ENCODE data around the gene COL4A1.
A peak's percentile ranks its signal among the peaks of the same experiment; 100 is the strongest.

The COL4A1 gene

GRCh38 chr13:110341445-110342244 lies 34.7 kb upstream of the COL4A1 start:
- DNase-seq: peak; percentile 56

- no peak for DNase-seq
Measured at GRCh38 chr13:110340812-110341444, 34.0 kb upstream of the COL4A1 start.

DNA sequence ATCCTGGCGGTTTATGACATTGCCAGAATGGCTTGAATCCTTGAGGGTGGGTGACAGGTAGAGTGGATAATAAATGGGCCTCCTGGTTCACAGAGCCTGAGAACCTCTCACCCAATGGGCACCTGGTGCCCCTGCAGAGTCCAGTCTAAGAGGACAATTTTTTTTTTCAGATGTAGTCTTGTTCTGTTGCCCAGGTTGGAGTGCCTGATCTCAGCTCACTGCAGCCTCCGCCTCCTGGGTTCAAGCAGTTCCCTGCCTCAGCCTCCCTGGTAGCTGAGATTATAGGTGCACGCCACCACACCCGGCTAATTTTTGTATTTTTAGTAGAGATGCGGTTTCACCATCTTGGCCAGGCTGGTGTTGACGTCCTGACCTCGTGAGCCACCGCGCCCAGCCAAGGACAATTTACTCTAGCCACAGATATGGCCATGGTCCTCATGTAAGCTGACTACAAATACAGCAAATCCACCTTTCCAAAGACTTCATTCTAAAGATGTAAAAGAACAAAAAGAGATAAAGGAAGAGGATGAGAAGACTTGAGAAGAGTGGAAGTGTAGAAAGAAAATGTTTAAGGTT lies 33.1 kb upstream of the COL4A1 start:
- no peak for DNase-seq

GRCh38 chr13:110339263-110339662 lies 32.3 kb upstream of the COL4A1 start:
- no peak for DNase-seq

- no peak for DNase-seq
Measured at GRCh38 chr13:110338441-110339101, 31.6 kb upstream of the COL4A1 start.

DNA sequence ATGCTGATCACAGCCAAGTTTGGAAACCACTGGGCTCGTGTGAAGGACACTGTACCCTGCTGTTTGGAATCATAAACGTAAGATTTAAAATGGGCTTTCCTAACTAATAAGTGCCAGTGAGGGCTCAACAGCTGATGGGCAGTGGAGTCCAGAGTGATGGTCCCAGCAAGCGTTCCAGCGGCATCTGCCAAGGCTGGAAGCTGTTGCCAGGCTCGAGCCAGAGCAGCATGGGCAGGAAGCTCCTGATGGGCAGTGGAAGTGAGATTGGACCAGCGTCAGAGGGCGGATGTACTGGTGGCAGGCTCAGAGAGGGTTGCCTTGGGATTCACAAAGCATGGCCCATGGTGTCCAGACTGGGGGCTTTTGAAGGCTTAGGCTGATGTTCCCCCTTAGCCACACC lies 30.3 kb upstream of the COL4A1 start:
- DNase-seq: no peak

- no peak for DNase-seq
Measured at GRCh38 chr13:110336681-110337080, 29.7 kb upstream of the COL4A1 start.

GRCh38 chr13:110336108-110336507 lies 29.2 kb upstream of the COL4A1 start:
- DNase-seq: no peak

DNA sequence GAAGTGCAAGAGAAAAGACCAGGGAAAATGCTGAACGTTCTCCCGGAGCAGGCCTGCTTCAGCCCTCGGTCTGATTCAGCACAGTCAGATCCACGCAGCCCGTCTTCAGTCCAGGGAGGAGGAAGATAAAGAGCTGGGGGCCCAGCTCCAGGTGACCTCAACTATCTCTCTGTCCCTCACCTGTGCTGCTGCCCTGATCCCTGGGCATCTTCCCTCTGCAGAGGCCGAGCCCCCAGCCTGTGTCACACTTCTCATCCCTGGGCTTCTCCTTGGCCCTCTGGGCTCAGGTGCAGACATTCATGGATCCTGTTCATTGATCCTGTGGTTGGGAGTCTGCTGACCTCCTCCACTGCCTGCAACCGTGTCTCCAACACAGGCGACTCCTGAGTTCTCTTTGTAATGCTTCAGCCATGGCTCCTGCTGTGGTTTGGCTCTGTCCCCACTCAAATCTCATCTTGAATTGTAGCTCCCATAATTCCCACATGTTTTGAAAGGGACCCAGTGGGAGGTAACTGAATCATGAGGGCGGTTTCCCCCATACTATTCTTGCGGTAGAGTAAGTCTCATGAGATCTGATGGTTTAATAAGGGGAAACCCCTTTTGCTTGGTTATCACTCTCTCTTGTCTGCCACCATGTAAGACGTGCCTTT lies 28.0 kb upstream of the COL4A1 start:
- DNase-seq: no peak

- DNase-seq: no peak
Measured at GRCh38 chr13:110334256-110334655, 27.3 kb upstream of the COL4A1 start.

GRCh38 chr13:110333837-110334236 lies 26.9 kb upstream of the COL4A1 start:
- no peak for DNase-seq

DNA sequence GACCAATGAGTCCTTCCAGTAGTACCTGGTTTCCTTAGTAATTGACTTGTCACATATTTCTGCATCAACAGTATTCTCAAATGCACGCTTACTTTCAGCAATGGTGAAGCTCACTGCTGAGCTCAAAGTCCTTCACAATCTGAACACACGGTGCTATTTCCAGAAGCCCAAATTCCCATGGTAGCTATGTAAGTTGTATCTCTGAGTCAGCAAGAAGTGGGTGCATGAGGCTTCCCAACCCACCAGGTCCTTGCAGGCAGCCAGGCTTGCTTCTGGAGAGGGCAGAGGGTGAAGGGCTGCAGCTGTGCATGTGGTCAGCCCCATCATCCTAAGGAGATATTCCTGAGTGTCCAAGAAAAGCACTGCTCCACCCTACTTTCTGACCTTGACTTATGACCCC lies 25.8 kb upstream of the COL4A1 start:
- no peak for DNase-seq

DNA sequence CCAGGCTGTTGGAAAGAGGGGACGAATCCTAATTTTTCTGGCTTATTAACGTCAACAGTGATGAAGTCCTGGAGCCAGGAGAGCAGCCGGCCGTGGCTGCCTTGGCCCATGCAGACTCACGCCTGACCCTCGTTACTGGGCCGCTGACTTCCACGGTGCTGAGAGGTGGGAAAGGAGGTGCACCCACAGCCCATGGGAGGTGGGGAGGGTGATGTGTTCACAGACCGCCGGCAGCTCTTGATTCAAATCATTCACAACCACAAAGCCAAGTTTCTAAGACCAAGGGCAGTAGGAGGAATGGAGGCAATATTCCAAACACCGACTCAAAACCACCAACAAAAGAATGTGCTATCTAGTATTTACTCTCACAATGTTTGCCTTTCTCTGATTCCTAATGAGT lies 24.4 kb upstream of the COL4A1 start:
- DNase-seq: no peak

DNA sequence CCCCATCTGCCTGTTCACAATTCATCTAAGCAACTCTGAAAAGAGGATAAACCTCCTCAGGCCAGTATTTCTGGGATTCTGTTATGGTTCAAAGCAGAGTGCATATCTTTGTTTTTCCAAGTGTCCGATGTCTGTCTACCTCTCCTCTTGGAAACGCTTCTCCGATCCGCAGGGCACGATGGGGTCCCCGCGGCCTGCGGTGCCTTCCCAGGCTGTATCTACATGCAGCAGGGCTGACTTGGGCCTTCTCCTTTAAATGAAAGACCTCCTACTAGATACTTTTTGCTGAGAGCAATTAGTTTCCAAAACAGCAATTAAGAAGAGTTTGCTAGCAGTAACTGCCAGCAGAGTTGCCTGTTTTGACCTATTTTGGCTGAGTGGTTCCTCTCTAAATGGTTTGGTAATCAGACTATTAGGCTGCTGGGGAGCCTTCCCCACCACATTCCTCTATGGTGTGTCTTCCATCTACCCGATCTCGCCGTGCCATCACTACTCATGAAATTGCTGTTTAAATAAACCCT lies 23.6 kb upstream of the COL4A1 start:
- DNase-seq: no peak

GRCh38 chr13:110329798-110330461 lies 23.0 kb upstream of the COL4A1 start:
- no peak for DNase-seq

DNA sequence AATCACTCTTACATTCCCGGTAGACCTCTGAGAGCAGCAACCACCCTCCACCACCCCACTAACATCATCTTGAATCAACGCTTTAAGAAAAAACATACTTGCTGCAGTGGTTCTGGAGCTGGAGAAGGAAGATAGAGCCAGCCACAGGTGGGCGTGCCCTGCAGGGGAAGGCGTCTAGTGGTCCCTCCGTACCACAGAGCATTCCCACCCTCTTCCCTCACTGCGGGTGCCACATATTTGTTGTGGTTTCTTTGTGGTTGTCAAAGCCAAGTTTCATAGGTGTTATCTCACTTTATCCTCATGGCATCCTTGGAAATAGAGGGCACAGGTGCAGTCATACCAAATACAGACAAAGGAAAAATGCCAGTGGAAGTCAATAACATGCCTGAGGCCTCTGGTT lies 22.3 kb upstream of the COL4A1 start:
- no peak for DNase-seq

DNA sequence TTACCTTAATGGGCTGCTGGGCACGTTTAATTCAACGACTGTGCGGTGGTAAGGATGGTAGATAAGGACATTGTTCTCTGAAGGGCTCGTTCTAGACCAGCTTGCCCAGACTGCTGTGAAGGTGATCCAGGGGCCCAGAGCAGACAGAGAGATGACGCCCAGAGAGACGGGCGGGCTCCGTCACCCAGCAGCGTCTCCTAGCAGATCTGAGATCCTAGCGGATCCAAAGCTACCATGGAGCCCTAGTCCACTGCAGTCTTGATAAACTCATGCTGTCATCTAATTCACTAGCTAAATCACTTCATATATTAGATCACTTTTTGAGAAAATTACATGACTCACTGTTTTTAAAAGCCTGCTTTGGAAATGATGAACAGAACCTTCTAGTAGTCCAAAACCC lies 21.6 kb upstream of the COL4A1 start:
- no peak for DNase-seq

DNA sequence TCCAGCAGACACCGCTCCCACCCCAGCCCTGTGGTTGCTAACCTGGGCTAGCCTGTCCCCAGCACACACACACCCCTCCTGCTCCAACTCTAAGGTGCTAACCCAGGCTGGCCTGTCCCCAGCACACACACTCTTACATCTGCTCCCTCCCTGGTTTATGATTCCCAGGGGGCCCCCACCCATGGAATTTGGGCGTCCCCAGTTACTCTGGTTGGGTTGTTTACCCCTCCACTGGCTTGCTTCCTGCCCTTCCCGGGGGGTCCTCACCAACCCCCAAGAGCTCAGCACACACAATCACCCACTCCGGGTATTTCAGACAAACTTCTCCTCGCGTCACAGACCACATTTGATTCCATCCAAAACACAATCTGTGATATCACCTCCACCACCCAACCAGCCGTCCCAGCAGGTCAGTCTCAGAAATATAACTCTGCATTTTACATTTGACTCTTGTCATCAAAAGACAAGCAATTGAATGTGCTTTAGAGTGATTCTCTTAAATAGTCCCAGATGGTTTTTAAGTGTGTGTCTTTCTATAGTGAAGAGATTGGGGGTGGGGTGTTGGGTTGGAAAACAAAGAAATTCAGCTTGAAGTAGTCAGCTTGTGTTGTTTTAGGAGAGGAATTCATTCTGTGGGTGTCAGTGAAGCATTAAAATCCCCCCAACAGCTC lies 20.2 kb upstream of the COL4A1 start:
- peak; percentile 71 for DNase-seq

DNA sequence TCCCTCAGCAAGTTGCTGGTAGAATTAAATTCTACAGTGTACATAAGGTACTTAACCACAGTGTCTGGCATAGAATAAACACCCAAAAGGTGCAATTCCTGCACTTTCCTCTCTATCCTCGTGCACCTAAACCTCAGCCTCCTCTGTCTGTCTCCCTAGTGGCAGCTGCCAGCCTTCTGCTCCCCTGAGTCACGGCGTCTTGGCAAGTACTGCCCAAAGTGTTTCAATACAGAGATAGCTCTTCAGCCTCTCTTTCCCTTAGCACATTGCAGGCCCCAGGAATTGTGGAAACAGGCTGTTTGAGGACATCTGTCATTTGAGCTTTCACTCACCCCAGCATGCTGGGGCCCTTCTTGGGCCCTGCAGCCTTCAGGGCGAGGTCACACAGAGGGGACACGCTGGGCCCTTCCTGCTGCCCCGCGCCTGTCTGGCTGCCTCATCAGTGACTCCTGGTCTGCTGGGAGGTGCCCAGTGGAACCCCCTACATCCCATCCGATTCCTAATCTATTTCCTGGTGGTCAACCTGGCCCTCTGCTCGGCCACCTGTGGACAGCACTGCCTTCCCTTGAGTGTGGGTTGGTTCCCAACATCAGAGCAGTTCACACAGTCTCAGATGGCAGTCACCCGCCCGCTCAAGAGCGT lies 19.4 kb upstream of the COL4A1 start:
- DNase-seq: peak; percentile 45

- no peak for DNase-seq
Measured at GRCh38 chr13:110324026-110324749, 17.2 kb upstream of the COL4A1 start.
